Lung (tissue), 12 donors: ENCODE results near the gene NATD1. TPM values are rescaled to one million over a fixed set of nuclear protein-coding genes. Genes with fewer than 3 reads are reported as not detected.

Experiments used
- ATAC-seq: fragments of 200-7000 bp; cut with Tn5 transposase; one replicate; pipeline ENCODE4 v1.9.1; 2020; ENCODE audit warnings: moderate number of reproducible peaks; ENCODE audit not compliant: insufficient read depth, low FRiP score
- DNase-seq, 3 donors: peaks; one replicate each; pipeline ENCODE4 v3.0.0-alpha.2; 2013 to 2017
- H3K27ac ChIP-seq, 2 donors: one replicate each; pipeline ENCODE4 v1.5.1; 2013; ENCODE audit warnings: mild to moderate bottlenecking in 2 of 2, moderate library complexity in 2 of 2, control low read depth in 1 of 2, inconsistent platforms in 1 of 2, low read depth in 1 of 2, low read length in 1 of 2
- H3K27me3 ChIP-seq, 3 donors: one replicate each; pipeline ENCODE4 v1.5.1; 2013; ENCODE audit warnings: low read length in 2 of 3; ENCODE audit not compliant: control insufficient read depth in 3 of 3, insufficient read depth in 3 of 3
- H3K36me3 ChIP-seq, 4 donors: one replicate each; pipeline ENCODE4 v1.5.1; 2013; ENCODE audit warnings: low read length in 4 of 4, mild to moderate bottlenecking in 1 of 4, moderate library complexity in 1 of 4; ENCODE audit not compliant: control insufficient read depth in 4 of 4, insufficient read depth in 4 of 4
- H3K4me1 ChIP-seq, 5 donors: one replicate each; pipeline ENCODE4 v1.5.1; 2013; ENCODE audit warnings: low read length in 5 of 5, mild to moderate bottlenecking in 2 of 5, moderate library complexity in 1 of 5; ENCODE audit not compliant: control insufficient read depth in 5 of 5, insufficient read depth in 5 of 5
- H3K4me3 ChIP-seq: one replicate; pipeline ENCODE4 v1.5.1; 2013; ENCODE audit warnings: mild to moderate bottlenecking, control low read depth, moderate library complexity
- H3K9ac ChIP-seq, 2 donors: one replicate each; pipeline ENCODE4 v1.5.1; 2013; ENCODE audit warnings: low read length in 2 of 2, control low read depth in 1 of 2; ENCODE audit not compliant: insufficient read depth in 1 of 2
- H3K9me3 ChIP-seq, 4 donors: one replicate each; pipeline ENCODE4 v1.5.1; 2013; ENCODE audit warnings: low read length in 3 of 4, mild to moderate bottlenecking in 1 of 4, moderate library complexity in 1 of 4; ENCODE audit not compliant: control insufficient read depth in 4 of 4, insufficient read depth in 3 of 4
- WGBS, 2 donors: extraction: QIAGEN DNeasy Blood & Tissue Kit; methylation state at CpG; one replicate each; pipeline ENCODE4 v1.1.7; 2013; 5-methylcytosine and 5-hydroxymethylcytosine counted together
- polyA plus RNA-seq, 2 donors: library from polyadenylated mRNA; stranded (reverse); fragments of 200-250 nt; gene quantifications; one replicate each; pipeline ENCODE4 v1.2.1, GENCODE V29; 2013
- total RNA-seq, 2 donors: library from RNA; depleted of rRNA in 1 of 2; stranded (reverse); fragments of >200 nt in 1 of 2; gene quantifications; one replicate each; pipeline ENCODE4 v1.2.1, GENCODE V29; 2014 to 2021
- TF ChIP-seq, protein P1 (sequence below): IDR thresholded peaks from 2 replicates; pipeline ENCODE4 v1.5.1; 2012; ENCODE audit warnings: mild to moderate bottlenecking; ENCODE audit errors: control extremely low read depth, extremely low read depth
- donor health status: control.
- donor health status: control.
- donor health status: Bipolar disorder and iron deficiency.
- donor health status: healthy.
- donor health status: DM: yes; HTN: yes; CAD: no.

The NATD1 gene
- total and polyA plus RNA-seq, 4 donors: 4.8 to 8.1 (median 6.6) TPM

DNA sequence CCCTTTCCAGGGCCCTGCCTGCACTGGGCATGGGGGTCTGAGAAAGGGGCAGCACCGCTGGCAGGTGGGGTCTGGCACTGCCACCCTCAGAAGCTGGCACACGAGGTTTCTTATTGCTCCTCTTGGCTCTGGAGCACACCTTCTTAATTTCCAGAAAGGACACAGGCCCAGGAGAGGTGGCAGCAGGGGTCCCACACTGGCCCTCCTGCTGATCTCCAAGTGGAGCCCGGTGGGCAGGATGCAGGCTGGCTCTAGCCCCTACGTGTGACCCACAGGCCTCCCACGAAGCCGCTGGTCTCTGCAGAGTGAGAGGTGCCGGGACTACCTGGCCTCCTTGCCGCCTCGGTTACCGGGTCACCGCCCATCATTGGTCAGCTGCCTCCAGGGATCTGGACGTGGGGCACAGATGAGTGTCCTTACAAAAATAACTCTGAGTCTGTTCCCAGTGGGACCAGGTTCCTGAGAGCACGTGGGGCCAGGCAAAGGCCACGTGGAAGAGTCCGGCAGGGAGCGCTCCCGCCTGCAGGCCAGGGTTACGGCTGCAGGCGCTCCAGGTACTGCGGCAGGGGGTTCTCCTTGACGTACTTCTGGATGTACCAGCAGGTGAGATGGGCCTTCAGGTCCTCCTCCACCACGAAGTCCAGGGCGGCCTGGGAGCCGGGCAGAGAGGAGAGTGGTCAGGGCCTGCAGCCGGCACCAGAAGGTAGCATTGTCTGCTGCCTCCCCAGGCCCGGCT, 10.3 kb downstream of the NATD1 start:
- H3K4me1 ChIP-seq: no peaks in the 10 kb centered on the region
- TF ChIP-seq, protein P1, sequence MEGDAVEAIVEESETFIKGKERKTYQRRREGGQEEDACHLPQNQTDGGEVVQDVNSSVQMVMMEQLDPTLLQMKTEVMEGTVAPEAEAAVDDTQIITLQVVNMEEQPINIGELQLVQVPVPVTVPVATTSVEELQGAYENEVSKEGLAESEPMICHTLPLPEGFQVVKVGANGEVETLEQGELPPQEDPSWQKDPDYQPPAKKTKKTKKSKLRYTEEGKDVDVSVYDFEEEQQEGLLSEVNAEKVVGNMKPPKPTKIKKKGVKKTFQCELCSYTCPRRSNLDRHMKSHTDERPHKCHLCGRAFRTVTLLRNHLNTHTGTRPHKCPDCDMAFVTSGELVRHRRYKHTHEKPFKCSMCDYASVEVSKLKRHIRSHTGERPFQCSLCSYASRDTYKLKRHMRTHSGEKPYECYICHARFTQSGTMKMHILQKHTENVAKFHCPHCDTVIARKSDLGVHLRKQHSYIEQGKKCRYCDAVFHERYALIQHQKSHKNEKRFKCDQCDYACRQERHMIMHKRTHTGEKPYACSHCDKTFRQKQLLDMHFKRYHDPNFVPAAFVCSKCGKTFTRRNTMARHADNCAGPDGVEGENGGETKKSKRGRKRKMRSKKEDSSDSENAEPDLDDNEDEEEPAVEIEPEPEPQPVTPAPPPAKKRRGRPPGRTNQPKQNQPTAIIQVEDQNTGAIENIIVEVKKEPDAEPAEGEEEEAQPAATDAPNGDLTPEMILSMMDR: no peak
- DNase-seq (no peak), ATAC-seq (no peak)
- WGBS, 2 donors: 90 to 93% methylated on average over 26 of the region's 26 CpGs
- no peak overlapping the region for H3K9ac ChIP-seq
- H3K27me3 ChIP-seq: no peaks in the 10 kb centered on the region
- H3K27ac ChIP-seq: peak overlapping the region in 1 of 2 donors; percentile 45
- no peak overlapping the region for H3K4me3 ChIP-seq
- H3K36me3 ChIP-seq: peaks cover 0 to 21% (median 0%) of the 10 kb centered on the region in 4 donors
- H3K9me3 ChIP-seq: no peaks in the 10 kb centered on the region

DNA sequence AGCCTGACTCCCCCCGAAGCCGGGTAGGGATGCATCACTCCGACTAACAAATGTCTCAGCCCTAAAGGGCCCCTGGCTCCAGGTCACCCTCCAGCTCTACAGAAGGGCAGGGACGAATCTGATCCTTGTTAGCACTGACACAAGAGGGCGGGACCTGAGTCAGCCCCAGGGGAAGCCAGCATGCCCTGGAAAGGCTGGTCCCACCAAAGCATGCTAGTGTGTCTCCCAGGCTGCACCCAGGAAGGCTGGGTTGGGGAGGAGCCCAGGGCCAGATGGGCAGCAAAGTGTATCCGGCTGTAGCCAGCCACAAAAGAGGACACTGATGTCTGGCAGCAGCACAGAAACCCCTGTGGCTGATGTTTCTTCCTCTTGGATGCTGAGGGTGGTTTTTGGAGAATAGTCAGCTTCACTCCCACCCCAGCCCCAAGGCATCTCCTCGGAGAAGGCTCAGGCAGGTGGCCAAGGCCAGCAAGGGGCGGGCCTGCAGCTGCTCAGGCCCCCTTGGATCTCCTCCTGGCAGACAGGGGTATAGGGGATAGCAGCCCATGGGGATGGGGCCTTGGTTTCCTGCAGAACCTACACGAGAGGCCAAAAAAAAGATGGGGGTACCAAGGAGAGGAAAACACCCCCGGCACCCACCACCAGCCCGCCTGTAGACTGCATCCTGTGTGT, 11.0 kb downstream of the NATD1 start:
- peaks cover 0 to 21% (median 0%) of the 10 kb centered on the region in 4 donors for H3K36me3 ChIP-seq
- TF ChIP-seq, protein P1: no peak
- DNase-seq (no peak), ATAC-seq (no peak)
- no peak overlapping the region for H3K9ac ChIP-seq
- no peak overlapping the region for H3K4me3 ChIP-seq
- no peak overlapping the region for H3K27ac ChIP-seq
- H3K9me3 ChIP-seq: no peaks in the 10 kb centered on the region
- no peaks in the 10 kb centered on the region for H3K27me3 ChIP-seq
- no peaks in the 10 kb centered on the region for H3K4me1 ChIP-seq
- 82 to 84% methylated on average over 10 to 11 of the region's 11 CpGs for WGBS, 2 donors

DNA sequence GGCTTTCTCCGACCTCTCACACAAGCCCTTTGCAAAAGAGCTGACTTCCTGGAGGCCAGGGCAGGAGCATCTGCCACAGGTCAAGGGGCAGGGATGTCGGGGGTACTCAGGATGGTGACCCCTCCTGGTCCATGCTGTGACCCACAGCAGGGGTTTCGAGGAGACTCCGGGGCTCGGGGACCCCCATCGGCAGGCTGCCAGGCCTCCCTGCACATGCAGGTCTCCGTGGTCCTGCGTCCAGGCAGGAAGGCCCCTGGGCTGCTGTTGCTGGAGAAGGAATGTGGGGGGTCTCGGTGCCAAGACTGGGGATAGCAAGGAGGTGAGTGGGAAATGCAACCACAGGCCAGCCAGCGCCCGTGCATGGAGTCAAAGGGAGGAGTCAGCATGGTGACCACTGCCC, 11.6 kb downstream of the NATD1 start:
- H3K9me3 ChIP-seq: no peaks in the 10 kb centered on the region
- no peak overlapping the region for H3K27ac ChIP-seq
- no peak overlapping the region for H3K9ac ChIP-seq
- DNase-seq (no peak), ATAC-seq (no peak)
- H3K4me1 ChIP-seq: no peaks in the 10 kb centered on the region
- 88 to 90% methylated on average over 11 of the region's 11 CpGs for WGBS, 2 donors
- peaks cover 0 to 21% (median 0%) of the 10 kb centered on the region in 4 donors for H3K36me3 ChIP-seq
- H3K27me3 ChIP-seq: no peaks in the 10 kb centered on the region
- TF ChIP-seq, protein P1: no peak
- H3K4me3 ChIP-seq: no peak overlapping the region
